ENCODE data around the gene IRF3. TPM values are rescaled to one million over a fixed set of nuclear protein-coding genes. Genes with fewer than 3 reads are reported as not detected.

The IRF3 gene
- total RNA-seq, 1 experiment from 2014 or later = 23.3 TPM

GRCh38 chr19:49689133-49690078, 23.7 kb upstream of the IRF3 start, which contains the start of gene ADM5:
Gene ADM5 (plus strand): TSS chr19:49689594. CDS start chr19:49689838, 244 bp downstream.
- in situ Hi-C loops (cut with HindIII; ENCODE audit: low pct_unique_long_range_greater_than_20kb, low sequenced_read_pairs) = no loop called here
- no peak for DNase-seq (ENCODE audit: low read depth, low spot score)

- in situ Hi-C loops (cut with HindIII; ENCODE audit: low pct_unique_long_range_greater_than_20kb, low sequenced_read_pairs) = no loop called here
- no peak for DNase-seq (ENCODE audit: low read depth, low spot score)
Observed at GRCh38 chr19:49688531-49689132, 23.0 kb upstream of the IRF3 start.

- in situ Hi-C loops (cut with HindIII; ENCODE audit: low pct_unique_long_range_greater_than_20kb, low sequenced_read_pairs) = no loop called here
- DNase-seq (ENCODE audit: low read depth, low spot score) = no peak
Observed at GRCh38 chr19:49687566-49688316, 22.1 kb upstream of the IRF3 start.

GRCh38 chr19:49687150-49687549, 21.5 kb upstream of the IRF3 start:
- DNase-seq (ENCODE audit: low read depth, low spot score) = no peak

GRCh38 chr19:49686503-49687088, 20.9 kb upstream of the IRF3 start:
- in situ Hi-C loops (cut with HindIII; ENCODE audit: low pct_unique_long_range_greater_than_20kb, low sequenced_read_pairs) = no loop called here
- no peak for DNase-seq (ENCODE audit: low read depth, low spot score)

More at GRCh38 chr19:49687150-49687549, 21.5 kb upstream of the IRF3 start:
- in situ Hi-C loops (cut with HindIII; ENCODE audit: low pct_unique_long_range_greater_than_20kb, low sequenced_read_pairs) = no loop called here

GRCh38 chr19:49685845-49686332, 20.2 kb upstream of the IRF3 start:
- in situ Hi-C loops (cut with HindIII; ENCODE audit: low pct_unique_long_range_greater_than_20kb, low sequenced_read_pairs) = no loop called here
- no peak for DNase-seq (ENCODE audit: low read depth, low spot score)

GRCh38 chr19:49684983-49685553, 19.4 kb upstream of the IRF3 start:
- in situ Hi-C loops (cut with HindIII; ENCODE audit: low pct_unique_long_range_greater_than_20kb, low sequenced_read_pairs) = no loop called here

GRCh38 chr19:49684251-49684982, 18.8 kb upstream of the IRF3 start:
- in situ Hi-C loops (cut with HindIII; ENCODE audit: low pct_unique_long_range_greater_than_20kb, low sequenced_read_pairs) = no loop called here

More at GRCh38 chr19:49684983-49685553, 19.4 kb upstream of the IRF3 start:
- no peak for DNase-seq (ENCODE audit: low read depth, low spot score)

GRCh38 chr19:49683814-49684250, 18.2 kb upstream of the IRF3 start:
- DNase-seq (ENCODE audit: low read depth, low spot score) = no peak
- in situ Hi-C loops (cut with HindIII; ENCODE audit: low pct_unique_long_range_greater_than_20kb, low sequenced_read_pairs) = no loop called here

More at GRCh38 chr19:49684251-49684982, 18.8 kb upstream of the IRF3 start:
- peak; percentile 38 for DNase-seq (ENCODE audit: low read depth, low spot score)

GRCh38 chr19:49682274-49682673, 16.6 kb upstream of the IRF3 start:
- DNase-seq (ENCODE audit: low read depth, low spot score) = no peak

GRCh38 chr19:49681830-49682229, 16.2 kb upstream of the IRF3 start:
- no peak for DNase-seq (ENCODE audit: low read depth, low spot score)
- in situ Hi-C loops (cut with HindIII; ENCODE audit: low pct_unique_long_range_greater_than_20kb, low sequenced_read_pairs) = no loop called here

More at GRCh38 chr19:49682274-49682673, 16.6 kb upstream of the IRF3 start:
- in situ Hi-C loops (cut with HindIII; ENCODE audit: low pct_unique_long_range_greater_than_20kb, low sequenced_read_pairs) = no loop called here

GRCh38 chr19:49680421-49681351, 15.0 kb upstream of the IRF3 start:
- in situ Hi-C loops (cut with HindIII; ENCODE audit: low pct_unique_long_range_greater_than_20kb, low sequenced_read_pairs) = no loop called here
- peak; percentile 83 for DNase-seq (ENCODE audit: low read depth, low spot score)

GRCh38 chr19:49679771-49680413, 14.2 kb upstream of the IRF3 start:
- in situ Hi-C loops (cut with HindIII; ENCODE audit: low pct_unique_long_range_greater_than_20kb, low sequenced_read_pairs) = no loop called here
- no peak for DNase-seq (ENCODE audit: low read depth, low spot score)

GRCh38 chr19:49678985-49679770, 13.5 kb upstream of the IRF3 start:
- in situ Hi-C loops (cut with HindIII; ENCODE audit: low pct_unique_long_range_greater_than_20kb, low sequenced_read_pairs) = no loop called here
- DNase-seq (ENCODE audit: low read depth, low spot score) = no peak

All from SK-MEL-5 (cell line).